DMS79 (cell line): Measurements from ENCODE around the gene LYRM7.
A peak's percentile ranks its signal among the peaks of the same experiment; 100 is the strongest.
"Not testable (repeated sequence)": the region's sequence is repeated elsewhere in the genome, so short reads cannot be mapped to it uniquely, and the experiment has no call there.

ENCODE experiments used
- DNase-seq: peaks from one replicate; lab custom pipeline; 2025; lab: John Stamatoyannopoulos, UW

The LYRM7 gene

DNA sequence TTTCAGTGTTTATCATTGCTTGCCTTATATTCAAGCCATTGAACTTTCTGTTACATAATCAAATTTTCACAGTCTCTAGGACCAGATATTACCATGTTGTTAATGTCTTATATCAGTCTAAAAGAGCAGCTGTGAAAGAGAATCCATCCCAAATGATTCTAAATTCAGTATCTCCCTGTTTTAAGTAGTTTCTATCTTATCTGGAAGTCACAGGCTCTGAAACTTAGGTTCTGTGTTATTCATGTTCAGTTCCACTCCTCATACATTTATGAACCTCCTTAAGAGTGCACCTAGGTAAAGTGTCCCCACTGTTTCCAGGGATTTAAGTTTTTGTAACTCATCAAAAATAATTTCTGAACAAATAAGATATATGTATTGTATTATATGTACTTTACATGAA lies 9.7 kb downstream of the LYRM7 start:
- DNase-seq = no peak

DNA sequence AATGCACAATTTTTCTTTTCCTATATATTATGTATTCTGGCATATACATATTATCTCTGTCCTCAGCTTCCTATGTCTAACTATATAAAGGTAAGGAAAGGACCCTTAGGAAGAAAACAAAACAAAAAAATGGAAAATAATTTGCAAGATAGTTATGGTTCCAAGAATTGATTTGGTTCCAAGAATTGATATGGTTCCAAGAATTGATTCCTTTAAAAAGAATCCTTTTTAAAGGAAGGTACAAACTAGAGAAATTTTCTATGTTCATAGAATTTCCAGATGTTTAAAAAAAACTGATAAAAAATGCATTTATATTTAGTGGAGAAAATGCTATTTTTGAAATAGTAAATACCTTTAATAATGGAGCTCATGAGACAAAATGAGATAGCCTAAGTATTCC lies 12.1 kb downstream of the LYRM7 start:
- DNase-seq = no peak

DNA sequence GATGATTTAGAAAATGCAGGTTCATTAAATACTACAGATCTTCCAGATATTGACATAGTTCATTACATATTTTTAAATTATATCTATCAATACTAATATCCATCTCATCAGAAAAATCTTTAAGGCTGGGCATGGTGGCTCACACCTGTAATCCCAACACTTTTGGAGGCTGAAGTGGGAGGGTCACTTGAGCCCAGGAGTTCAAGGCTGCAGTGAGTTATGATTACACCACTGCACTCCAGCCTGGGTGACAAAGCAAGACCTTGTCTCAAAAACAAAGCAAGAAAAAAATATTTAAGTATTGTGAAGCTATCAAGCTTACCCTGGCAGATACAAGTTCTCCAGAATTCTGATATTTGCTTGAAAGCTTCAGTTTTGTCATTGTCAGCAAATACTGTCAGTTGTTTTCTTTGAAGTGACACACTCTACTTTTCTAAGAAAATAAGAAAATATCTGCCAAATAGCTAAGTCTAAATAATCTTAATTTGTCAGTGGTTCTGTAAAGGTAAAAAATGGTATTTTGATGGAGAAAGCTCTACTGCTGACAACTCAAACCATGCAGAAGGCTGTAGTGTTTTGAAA lies 14.9 kb downstream of the LYRM7 start:
- DNase-seq = no peak

DNA sequence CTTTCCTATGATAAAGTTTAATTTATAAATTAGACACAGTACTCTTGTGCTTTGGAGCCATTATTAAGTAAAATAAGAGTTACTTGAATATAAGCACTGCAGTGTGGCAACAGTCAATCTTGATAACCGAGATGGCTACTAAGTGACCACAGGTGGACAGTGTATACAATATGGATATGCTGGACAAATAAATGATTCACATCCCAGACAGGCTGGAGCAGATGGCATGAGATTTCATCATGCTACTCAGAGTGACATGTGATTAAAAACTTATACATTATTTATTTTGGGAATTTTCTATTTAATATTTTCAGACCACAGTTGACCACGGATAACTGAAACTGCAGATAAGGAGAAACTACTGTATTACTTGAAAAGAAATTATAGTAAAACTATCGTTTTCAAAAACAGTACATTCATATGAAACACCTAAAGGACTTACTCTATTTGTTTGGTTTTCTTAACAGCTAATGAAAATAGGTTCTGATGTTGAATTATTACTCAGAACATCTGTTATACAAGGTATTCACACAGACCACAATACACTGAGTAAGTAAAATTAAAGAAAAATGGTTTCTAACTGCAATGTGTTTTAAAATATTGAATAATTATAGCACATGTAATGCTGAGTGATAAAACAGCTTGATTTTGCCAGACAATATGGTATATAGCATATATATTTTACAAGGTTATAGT lies 16.0 kb downstream of the LYRM7 start:
- DNase-seq = no peak

DNA sequence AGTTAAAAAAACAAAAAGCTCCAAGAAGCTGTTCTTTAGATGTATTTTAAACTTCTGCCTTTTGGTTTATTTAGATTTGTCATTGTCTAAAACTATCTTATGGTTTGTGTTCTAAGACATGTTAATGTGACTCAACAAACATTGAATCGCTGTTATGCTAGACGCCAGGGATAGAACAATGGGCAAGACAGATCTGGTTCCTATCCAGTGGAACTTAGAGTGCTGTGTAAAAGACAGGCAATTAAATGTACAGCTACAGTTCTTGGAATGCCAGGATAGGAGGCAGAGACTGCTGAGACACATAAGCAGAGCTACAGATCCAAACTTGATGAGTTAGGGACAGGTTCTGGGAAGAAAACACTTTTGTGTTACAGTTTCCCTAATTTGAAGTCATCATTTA lies 22.4 kb downstream of the LYRM7 start:
- DNase-seq = no peak

DNA sequence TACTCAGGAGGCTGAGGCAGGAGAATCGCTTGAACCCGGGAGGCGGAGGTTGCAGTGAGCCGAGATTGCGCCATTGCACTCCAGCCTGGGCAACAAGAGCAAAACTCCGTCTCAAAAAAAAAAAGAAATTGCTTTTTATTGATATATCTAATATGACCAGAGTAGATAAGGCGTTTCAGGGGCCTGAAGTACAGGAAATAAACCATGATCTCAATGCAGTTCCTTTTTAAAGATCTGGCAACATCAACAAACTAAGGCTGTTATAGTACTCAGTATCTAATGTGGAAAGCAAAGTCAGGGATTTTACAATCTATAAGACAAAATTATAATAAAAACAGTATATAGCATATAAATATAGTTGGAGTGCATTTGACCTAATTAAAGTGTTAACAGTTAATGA lies 23.2 kb downstream of the LYRM7 start:
- not testable (repeated sequence) for DNase-seq

DNA sequence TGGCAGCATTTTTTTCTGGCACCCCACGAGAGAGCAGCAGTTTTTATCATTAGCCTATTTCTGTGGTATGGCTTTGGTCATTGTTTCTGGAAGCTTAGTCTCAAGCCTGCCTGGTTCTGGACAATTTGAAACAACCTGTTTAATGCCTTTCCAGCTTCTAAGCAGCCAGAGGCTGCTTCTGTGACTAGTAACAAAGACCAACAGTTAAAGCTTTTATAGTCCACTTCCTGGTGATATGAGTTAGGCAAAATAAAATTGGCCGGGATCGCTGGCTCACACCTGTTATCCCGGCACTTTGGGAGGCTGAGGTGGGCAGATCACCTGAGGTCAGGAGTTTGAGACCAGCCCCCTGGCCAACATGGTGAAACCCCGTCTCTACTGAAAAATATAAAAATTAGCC lies 24.0 kb downstream of the LYRM7 start:
- DNase-seq = no peak

DNA sequence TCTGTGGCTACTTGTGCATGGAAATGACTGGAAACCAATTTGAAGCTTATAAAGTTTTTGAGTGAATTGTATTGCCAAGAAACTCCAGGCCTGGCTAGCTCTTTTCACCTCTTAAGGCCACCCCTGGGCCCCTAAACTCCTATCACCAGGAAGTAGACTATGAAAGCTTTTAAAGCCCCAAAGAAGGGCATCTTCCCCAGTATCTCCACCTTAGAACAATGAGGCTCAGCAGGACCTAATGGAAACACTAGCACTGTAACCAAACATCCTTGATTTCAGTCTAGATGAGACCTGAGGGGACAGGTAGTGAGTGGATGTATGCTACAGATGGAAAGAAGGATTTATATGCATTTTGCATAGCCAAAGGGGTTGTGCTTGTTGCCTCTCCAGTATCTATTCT lies 25.0 kb downstream of the LYRM7 start:
- DNase-seq = no peak

DNA sequence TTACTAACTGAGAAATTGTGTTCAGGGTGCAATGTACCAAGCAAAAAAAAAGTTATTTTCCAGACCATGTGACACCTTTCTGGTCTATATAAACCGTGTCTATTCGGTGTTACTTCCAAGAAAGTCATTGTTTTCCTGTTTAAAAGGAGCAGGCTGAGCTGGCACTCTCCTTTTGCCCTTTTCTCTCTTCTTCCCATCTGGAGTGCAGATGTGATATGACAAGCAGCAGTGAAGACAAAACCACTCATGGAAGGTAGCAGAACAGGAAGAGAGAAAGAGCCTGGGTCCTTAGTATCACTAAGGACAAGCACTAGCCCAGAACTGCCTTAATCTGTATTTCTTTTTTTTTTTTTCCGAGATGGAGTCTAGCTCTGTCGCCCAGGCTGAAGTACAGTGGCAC lies 25.6 kb downstream of the LYRM7 start:
- DNase-seq = no peak

DNA sequence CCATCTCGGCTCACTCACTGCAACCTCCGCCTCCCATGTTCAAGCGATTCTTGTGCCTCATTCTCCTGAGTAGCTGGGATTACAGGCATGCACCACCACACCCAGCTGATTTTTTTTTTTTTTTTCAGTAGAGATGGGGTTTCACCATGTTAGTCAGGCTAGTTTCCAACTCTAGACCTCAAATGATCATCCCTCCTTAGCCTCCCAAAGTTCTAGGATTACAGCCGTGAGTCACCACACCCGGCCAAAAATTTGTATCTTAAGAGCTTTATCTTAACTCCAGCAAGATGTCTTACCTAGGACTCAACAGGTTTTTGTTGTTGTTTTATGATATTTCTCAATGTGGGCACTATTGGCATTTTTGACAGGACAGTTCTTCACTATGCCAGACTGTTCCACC lies 27.9 kb downstream of the LYRM7 start:
- DNase-seq = no peak

DNA sequence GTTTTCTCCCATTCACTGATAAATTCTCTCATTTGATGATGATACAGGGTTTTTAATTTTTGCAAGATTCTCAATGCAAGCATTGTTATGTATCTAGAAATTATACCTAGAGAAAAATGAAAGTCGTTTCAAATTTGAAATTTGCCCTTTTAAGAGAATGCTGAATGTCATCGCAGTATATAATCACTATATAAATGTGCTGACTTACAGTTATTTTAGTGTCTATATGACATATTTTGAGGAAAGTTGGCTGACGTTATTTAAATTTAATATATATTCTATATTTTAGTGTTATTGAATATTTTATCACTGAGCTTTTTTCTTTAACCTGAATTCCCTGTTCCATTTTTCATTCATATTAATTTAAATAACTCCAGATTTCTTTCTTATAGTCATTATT lies 29.8 kb downstream of the LYRM7 start:
- no peak for DNase-seq

DNA sequence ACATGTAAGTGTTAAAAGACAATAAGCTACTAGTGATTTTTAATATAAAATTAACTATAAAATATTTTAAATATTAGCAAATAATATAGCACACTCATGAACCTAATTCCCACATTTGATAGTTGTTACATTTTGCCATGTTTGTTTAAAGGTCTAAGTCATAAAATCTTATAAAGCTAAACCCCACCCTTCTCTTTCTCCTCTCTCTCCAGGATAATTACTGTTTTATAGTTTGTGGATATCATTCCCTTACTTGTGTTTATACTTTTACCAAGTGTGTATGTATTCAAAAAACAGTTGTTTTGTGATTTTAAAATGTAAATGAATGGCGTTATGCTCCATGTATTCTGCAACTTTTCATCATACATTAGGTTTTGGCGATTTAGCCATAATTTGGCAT lies 34.2 kb downstream of the LYRM7 start:
- no peak for DNase-seq

DNA sequence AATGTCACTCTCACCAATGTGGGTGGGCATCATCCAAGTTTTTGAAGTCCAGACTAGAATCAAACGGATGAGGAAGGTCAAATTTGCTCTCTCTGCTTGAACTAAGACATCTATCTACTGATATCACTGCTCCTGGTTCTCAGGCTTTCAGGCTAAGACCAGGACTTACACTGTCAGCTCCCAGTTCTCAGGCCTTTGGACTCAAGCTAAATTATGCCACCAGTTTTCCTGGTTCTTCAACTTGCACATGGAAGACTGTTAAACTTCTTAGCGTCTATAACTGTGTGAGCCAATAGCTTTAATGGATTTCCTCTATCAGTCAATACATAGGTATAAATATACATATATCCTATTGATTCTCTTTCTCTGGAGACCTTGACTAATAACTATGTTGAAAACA lies 35.3 kb downstream of the LYRM7 start:
- DNase-seq = no peak

DNA sequence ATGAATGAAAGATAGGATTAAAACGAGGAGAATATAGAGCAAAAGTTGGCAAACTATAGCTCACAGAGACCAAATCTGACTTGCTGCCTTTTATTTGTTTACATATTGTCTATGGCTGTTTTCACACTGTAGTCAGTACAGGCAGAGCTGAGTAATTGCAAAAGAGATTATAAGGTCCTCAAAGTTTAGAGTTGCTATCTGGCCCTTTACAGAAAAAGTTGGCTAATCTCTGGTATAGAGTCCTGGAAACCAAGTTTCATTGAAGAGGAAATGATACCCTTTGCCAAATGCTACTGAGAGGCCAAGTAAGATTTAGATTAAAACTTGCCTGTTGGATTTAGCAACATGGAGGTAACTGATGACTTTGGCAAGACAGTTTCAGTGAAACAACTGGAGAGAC lies 36.0 kb downstream of the LYRM7 start:
- DNase-seq = no peak

DNA sequence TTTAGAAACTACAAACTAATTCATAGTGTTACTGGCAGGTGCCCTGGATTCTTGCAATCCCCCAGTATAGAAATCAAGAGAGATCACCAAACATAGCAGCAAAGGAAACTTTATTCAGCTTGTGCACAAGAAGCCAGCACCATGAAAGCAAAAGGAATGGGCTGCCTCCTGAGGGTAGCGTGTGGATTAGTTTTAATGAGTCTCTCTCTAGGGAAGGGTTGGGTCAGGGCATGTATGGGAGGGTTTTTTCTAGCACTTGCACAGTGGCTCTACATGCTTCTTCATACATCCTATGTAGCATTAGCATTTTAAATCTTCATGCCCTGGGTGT lies 38.4 kb downstream of the LYRM7 start:
- no peak for DNase-seq

DNA sequence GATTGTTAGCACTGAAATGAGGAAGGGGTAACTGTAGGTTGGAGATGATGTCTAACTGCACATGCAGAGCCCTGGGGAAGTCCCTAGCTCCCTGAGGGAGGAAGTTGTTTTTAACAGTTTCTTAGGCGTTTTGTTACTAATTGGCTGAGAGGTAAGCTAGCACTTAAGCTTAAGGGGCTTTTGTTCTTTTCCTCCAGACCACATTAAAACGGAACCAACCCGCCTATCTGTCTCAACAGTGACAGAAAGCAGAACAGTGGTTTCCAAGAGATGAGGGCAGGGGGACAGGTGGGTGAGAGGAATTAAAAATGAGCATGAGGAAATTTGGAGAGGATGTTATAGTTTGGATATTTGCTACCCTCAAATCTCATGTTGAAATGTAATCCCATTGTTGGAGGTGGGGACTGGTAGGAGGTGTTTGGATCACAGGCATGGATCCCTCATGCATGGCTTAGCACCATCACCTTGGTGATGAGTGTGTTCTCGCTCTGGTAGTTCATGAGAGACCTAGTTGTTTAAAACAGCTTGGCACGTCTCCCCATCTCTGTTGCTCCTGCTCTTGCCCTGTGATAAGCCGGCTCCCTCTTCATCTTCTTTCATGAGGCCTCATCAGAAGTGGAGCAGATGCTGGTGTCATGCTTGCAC lies 38.9 kb downstream of the LYRM7 start:
- DNase-seq = peak; percentile 62

DNA sequence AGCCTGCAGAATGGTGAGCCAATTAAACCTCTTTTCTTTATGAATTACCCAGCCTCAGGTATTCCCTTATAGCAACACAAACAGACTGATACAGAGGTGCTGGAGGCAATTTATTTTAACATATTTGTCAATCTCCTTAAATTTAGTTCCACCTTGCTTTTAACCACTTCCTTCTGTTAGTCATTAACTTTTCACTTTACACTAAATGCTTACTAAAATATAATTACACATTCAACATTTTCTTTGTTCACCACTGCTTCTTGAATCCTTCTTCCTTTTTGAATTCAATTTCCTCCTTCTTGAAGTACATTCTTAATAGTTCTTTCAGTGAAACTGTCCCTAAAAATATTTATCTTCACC lies 39.4 kb downstream of the LYRM7 start:
- DNase-seq = no peak

DNA sequence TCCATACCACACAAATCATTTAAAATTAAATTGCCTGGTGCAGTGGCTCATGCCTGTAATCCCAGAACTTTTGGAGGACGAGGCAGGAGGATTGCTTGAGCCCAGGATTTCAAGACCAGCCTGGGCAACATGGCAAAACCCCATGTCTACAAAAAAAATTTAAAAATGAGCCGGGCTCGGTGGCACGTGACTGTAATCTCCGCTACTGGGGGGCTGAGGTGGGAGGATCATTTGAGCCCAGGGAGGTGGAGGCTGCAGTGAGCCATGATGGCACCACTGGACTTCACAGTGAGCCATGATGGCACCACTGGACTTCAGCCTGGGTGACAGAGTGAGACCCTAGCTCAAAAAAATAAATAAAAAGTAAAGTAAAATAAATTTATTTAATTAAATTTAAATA lies 40.9 kb downstream of the LYRM7 start:
- no peak for DNase-seq

DNA sequence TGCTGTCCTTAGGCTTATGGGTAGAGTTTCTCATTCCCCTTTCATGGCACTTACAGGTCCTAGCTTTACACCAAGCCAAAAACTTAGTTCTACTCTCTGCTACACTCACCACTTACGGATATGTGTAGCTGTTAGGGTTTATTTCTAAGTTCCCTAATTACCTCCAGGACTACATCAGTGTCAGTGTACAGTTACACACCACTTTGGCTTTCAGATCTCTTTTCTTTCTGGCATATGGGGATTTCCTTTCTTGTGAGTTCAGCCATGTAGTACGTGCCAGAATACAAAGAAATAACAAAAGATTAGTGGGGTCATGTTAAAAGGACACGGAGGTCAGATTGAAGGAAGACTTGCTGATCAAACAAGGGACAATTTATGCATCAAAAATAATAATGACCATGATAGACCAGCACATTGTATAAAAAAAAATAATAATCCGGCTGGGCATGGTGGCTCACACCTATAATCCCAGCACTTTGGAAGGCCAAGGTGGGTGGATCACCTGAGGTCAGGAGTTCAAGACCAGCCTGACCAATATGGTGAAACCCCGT lies 41.8 kb downstream of the LYRM7 start:
- no peak for DNase-seq

DNA sequence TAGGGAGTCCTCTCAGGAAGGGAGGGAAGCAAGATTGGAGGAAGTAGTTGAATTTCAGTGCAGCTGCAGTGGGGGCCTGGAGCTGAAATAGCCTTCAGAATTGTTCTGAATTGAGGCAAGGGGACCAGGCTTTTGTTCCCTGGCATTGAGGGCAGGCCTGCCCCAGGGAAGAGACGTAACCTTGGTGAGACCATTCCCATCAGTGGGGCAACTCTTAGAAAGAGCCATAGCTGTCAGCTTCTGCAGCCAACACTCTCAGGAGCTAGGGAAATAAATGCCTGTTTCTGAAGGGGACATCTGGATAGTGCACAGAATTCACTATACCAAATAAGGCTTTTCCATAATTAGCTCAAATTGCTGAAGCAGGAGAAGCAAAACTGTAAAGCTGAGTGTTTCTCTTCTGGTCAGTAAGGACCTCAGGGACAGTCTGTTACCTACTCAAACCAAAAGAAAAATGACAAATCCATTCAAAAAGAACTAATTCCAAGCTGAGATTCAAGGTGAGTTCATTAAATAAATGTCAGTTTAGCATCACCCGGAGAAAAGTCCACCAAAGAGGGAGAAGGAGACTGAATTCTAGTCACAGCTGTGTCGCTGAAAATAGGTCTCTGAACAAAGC lies 44.0 kb downstream of the LYRM7 start:
- no peak for DNase-seq

DNA sequence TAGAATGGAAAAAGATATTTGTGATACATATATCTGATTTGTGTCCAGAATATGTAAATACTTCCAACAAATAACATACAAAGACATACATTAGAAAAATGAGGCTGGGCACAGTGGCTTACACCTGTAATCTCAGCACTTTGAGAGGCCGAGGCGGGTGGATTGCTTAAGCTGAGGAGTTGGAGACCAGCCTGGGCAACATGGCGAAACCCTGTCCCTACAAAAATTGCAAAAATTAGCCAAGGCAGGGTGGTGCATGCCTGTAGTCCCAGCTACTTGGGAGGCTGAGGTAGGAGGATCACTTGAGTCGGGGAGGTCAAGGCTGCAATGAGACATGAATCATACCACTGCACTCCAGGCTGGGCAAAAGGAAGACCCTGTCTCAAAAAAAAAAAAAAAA lies 47.0 kb downstream of the LYRM7 start:
- DNase-seq = no peak

DNA sequence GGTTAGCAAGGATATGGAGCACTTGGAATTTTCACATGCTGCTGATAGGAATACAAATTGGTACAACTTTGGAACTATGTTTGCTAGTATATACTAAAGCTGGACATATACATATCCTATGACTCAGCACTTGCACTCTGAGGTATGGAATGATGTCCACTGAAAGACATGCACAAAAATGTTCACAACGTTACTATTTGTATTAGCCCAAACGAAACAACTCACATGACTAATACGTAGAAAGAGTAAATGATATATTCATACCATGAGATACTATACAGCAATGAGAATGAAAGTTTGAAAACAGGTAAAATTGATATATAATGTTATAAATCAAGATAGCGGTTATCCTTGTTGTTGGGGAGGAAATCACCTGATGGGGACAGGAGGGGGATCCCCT lies 47.6 kb downstream of the LYRM7 start:
- no peak for DNase-seq

DNA sequence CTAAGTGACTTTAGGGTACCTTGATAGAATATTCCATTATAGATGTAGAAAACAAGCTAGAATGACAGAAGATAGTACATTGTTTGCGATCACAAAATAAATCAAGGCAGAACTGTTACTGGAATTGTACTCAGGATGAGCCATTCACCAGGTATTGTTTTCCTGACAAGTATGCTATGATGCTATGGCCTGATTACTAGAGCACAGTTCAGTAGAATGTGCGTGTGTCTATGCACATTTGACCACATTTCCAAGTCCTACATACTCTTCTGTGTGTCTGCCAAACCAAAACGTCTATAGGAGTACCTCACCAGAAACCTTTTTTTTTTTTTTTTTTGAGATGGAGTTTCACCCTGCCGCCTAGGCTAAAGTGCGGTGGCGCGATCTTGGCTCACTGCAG lies 49.8 kb downstream of the LYRM7 start:
- DNase-seq = no peak
